Loucy (cell line): Measurements from ENCODE around the gene CXCR6.

Experiments
- EZH2phosphoT487 ChIP-seq: fragments of 200-600 bp; IDR thresholded peaks from 2 replicates; pipeline ENCODE4 v1.6.1; 2018; ENCODE audit warnings: antibody characterized with exemption, mild to moderate bottlenecking, moderate library complexity, borderline replicate concordance
- TF ChIP-seq, protein P1 (sequence below): fragments of 200-600 bp; sonication (generic); conservative IDR thresholded peaks from 2 replicates; pipeline ENCODE4 v1.5.1; 2014; ENCODE audit warnings: mild to moderate bottlenecking, antibody characterized with exemption, low read length

DNA sequence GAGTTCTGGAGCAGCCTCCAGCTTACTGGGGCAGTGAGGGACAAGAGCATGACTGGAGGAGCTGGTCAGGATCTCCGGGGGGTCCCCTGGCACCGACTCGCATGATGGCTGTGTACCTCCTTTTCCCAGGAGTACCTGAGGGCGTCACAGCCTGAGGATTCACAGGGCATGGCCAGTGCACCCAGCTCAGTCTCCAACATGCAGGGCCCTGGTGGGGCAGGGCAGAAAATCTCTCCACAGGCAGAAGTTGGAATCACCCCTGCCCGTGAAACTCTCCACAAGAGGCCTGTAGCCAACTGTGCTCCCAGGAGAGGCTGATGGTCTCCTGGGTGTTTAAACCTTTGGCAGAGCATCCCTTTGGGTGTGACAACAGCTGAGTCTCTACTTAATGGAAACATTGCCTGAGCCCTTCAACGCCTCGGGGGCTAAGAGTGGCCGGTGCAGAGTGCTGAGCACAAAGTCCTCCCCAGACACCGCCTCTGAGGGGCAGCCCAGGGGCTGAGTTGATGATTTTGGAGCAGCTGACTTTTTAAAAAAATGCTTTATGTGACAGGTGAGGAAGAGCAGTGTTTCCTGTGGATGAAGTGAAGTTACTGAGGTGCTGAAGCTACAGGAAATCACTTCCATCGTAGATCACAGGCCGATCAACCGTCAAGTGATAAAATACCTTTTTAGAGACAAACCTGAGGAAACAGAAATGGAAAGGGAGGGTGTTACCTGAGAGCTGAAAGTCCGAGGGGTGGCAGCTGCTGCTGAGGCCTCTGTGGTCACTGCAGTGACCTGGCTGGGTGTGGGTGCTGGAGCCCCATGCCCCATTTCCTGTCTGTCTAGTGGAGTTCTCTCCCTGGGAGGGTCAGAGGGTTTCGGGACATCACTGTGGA lies 21.9 kb upstream of the CXCR6 start:
- TF ChIP-seq, protein P1, sequence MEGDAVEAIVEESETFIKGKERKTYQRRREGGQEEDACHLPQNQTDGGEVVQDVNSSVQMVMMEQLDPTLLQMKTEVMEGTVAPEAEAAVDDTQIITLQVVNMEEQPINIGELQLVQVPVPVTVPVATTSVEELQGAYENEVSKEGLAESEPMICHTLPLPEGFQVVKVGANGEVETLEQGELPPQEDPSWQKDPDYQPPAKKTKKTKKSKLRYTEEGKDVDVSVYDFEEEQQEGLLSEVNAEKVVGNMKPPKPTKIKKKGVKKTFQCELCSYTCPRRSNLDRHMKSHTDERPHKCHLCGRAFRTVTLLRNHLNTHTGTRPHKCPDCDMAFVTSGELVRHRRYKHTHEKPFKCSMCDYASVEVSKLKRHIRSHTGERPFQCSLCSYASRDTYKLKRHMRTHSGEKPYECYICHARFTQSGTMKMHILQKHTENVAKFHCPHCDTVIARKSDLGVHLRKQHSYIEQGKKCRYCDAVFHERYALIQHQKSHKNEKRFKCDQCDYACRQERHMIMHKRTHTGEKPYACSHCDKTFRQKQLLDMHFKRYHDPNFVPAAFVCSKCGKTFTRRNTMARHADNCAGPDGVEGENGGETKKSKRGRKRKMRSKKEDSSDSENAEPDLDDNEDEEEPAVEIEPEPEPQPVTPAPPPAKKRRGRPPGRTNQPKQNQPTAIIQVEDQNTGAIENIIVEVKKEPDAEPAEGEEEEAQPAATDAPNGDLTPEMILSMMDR, result no peak
- no peak for TF ChIP-seq EZH2phosphoT487
